HG02973 (cell line): ENCODE measurements around the gene CYYR1.

Source experiments
- ATAC-seq: cut with Tn5 transposase; IDR thresholded peaks from one replicate; pipeline ENCODE4 v1.9.1; 2021; ENCODE audit warnings: moderate library complexity; ENCODE audit not compliant: unreplicated experiment

The CYYR1 gene

DNA sequence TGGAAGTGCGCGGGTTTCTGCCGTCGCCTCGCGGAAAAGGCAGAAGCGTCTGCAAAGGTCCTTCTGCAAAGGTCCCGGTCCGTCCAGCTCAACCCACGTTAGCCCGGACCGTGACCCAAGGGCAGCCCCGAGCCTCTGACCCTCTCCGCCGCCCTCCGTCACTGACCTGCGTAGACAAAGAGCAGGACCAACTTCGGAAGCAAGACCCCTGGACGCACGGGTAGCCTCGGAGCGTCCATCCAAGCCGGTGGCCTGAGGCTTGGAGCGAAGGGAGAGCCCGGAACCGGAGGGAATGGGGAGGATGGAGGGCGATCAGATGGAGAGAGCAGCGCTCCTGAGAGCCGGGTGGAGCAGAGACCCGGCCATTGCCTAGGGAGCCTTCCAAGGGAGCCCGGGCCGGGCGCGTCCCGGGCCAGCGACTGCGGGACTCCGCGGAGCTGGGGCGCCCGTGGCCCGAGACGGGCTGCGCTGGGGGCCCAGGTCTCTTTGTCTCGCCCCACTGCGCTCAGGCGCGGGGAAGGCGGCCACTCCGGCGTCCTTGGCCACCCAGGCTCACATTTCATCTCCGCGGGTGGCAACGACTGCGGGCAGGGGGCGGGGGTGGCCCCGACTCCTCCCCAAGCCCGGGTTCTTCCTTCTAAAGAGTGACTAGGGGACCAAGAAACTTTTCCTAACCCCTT, at the start of gene CYYR1:
CYYR1 (minus strand) TSS at position 585 of the 680 bp plus-strand sequence; CDS start at position 239, 346 bp downstream.
- no peak for ATAC-seq

DNA sequence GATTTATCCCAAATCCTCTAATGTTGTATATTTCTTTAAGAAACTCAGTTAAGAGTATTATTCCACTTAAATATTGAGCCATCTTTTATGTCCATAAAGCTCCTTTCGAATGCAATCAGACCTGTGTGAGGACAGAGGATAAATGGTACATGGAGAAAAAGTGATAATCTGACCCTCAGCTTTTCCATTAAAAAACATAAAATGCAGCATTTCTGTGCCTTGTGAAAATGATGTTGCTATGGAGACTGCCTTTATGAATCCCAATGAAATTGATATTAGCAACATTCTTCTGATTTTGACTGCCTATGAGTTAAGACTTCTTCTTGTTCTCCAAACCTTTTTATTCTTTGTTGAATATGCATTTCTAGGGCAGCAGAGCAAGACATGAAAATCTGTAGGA, 44.1 kb upstream of the CYYR1 start:
- no peak for ATAC-seq

- ATAC-seq, result no peak
Measured at GRCh38 chr21:26614251-26614650, 41.2 kb upstream of the CYYR1 start.

GRCh38 chr21:26599261-26599660, 26.2 kb upstream of the CYYR1 start:
- no peak for ATAC-seq

- no peak for ATAC-seq
Measured at GRCh38 chr21:26597981-26598380, 24.9 kb upstream of the CYYR1 start.

GRCh38 chr21:26597031-26597430, 23.9 kb upstream of the CYYR1 start:
- ATAC-seq, result no peak

DNA sequence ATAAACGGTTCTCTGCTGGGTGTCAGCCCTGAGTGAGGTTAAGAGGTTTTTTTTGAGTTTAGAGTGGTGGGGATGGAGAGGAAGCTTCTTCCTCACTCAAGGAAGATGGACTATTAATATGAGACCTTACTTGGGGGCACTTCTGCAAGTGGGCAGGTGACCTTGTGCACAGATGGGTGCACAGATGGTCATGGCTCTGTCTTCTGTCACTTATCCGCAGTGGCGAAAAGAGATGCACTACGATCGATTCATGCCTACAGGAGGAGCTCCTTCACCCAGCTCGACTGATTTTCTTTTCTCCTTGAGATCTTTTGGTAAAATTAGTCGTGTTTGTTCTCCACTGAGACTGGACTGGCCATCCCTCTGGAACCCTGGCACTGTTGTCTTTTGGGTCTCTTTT, 22.9 kb upstream of the CYYR1 start:
- ATAC-seq, result no peak

- ATAC-seq, result no peak
Measured at GRCh38 chr21:26593800-26594199, 20.7 kb upstream of the CYYR1 start.

- no peak for ATAC-seq
Measured at GRCh38 chr21:26591543-26591942, 18.5 kb upstream of the CYYR1 start.

DNA sequence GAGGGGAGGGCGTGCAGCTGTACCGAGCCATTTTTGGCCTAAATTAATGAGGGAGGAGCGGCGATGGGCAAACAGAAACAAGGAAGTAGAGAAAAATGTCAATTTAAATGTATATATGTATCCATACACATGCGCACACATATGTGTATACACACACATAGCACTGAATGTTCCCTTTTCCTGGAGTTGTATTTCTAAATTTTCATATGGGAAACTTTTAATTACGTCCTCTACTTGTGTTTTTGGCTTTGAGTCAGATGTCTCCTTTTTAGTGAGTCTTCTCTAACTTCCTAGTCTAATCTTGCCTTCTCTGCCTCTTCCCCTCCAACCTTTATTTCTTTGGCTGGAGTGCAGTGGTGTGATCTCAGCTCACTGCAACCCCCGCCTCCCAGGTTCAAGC, 15.4 kb upstream of the CYYR1 start:
- no peak for ATAC-seq

- no peak for ATAC-seq
Measured at GRCh38 chr21:26587736-26588201, 14.7 kb upstream of the CYYR1 start.

DNA sequence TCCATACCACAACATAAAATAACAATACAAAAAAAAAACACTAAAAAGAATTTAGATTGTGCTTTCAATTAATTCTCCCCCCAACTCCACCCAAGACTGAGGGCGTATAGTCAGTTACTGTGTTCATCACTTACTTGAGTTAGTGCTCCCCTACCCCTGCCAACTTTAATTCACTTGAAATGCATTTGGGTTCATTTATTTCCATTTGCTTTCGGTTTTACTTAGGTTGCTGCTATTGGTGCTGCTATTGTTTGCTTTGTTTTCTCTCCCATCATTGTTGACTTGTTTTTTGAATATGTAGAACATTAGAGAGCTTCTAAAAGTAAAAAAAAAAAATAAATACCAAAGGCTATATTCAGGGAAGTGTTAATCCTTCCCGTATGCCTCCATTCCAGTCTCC, 10.7 kb upstream of the CYYR1 start:
- no peak for ATAC-seq

- ATAC-seq, result no peak
Measured at GRCh38 chr21:26581818-26582217, 8.7 kb upstream of the CYYR1 start.

GRCh38 chr21:26572076-26572701, 897 bp downstream of the CYYR1 start:
- ATAC-seq, result no peak

- ATAC-seq, result no peak
Measured at GRCh38 chr21:26570203-26570602, 2.9 kb downstream of the CYYR1 start.

DNA sequence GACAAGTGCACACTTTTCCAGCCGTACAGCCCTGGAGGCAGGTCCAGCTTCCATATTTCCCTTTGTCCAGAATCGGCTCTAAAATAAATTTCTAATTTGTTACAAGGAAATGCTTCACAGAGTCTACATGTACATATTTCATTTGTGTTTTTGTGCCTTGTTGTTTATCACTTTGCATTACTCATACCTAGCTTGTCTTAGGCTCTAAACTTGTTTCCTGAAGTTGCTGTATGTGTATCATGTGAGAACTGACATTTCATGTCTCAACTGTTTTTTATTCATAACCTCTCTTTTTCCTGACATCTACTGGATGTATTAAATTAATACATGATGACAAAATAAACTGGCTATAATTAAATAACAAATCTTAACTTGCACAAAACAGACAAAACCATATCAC, 7.5 kb downstream of the CYYR1 start:
- no peak for ATAC-seq

- no peak for ATAC-seq
Measured at GRCh38 chr21:26565111-26565510, 8.0 kb downstream of the CYYR1 start.

GRCh38 chr21:26563856-26564503, 9.1 kb downstream of the CYYR1 start:
- no peak for ATAC-seq

DNA sequence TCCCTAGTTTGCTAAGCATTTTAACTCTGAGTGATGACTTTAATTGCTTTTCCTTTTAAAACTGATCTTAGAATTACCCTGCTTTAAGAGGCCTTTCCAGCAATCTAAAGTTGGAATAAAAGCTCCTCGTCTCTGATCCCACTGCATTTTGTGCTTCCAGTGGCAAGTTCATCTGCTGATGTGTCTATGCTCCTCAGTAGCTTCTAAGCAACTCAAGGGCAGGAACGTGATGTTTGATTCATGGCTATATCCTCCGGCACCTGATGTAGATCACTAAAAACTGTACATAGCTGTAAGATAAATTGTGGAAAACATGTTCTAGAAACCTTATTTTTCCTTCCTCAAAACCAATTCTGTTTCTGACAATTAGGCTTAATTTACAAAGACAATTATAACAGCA, 12.5 kb downstream of the CYYR1 start:
- no peak for ATAC-seq

GRCh38 chr21:26559099-26559498, 14.0 kb downstream of the CYYR1 start:
- no peak for ATAC-seq

DNA sequence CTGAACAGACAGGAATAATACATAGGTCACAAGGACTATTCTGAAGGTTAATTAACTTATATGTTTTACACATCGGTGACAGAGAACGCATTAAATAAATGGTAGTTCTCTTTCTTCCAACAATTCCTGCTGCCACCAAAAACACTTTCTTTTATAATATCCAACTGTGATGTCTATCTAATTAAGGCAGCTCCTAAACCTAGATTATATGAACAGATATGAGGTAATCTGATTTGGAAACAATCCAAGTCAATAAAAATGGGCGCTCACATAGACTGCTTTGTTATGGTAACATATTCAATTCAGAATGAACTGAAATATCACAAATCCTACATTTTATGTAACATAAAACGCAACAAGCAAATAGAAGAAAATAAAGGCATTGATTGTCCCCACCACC, 16.0 kb downstream of the CYYR1 start:
- no peak for ATAC-seq

DNA sequence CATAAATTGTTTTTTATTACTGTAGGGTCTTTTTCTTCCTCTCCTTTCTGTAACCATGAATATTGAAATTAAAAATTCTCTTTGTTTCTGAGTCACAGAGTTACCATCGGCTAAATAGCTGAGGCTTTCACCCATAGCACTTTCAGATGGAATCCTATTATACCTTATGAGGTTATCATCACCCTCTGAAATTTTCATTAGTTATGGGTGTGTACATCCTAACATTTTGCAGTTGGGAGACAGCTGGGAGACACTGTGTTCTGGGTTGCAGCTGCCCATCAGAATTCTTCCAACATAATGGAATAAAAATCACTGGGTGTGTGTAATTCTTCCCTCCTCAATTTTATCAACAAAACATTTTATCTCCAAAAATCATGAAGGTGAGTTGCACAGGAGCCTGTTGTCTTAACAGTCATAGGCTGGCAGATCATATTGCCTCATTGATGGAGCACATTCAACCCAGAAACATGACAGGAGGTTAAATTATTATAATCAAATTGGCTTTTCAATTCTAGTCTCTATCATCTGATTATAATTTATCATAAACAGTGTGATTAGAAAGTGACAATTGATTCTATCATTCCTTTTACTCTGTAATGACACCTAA, 17.4 kb downstream of the CYYR1 start:
- ATAC-seq, result no peak
